ENCODE results near the gene PDCD1LG2. TPM values are rescaled to one million over a fixed set of nuclear protein-coding genes. Genes with fewer than 3 reads are reported as not detected.
A peak's percentile ranks its signal among the peaks of the same experiment; 100 is the strongest.

PDCD1LG2 gene
- total RNA-seq, 1 experiment from 2014 or later: not detected

DNA sequence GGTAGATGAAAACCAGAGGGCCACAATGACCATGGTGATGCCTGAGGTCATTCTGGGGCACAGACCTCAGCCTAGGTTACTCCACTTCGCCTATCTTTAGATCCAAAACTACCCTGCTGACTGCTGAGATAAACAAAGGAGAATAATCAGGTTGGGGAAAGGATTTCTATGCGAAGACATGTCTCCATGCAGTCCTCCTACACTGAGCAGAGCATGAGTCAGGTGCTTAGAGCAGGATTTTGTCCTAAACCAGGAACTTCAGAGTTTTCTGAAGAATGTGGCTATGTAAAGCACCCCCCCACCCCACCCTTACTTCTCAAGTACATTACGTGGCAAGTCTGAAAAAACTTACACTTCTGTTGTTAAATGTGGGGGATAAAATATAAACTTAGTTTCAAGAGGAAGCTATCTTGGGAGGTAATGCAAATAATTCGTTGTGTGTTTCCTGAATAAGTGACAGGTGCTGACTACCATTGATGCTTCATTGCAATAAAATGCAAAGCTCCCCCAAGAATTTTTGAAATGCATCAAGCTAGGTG lies 19.4 kb downstream of the PDCD1LG2 start:
- Histone ChIP-seq H3K9ac (ENCODE audit: low read length) (no peak overlapping the region; the same call in 1 of the 2 replicates), H4K20me1 (ENCODE audit: insufficient read depth, low read depth, low read length) (0 out of 2 replicates have a peak, but pooled peaks cover 4% of the 10 kb centered on the region), H3K9me2 (replicated peaks; ENCODE audit: insufficient read depth, low read length) (no peaks in the 10 kb centered on the region), H3K4me1 (ENCODE audit: low read length) (peaks cover 55% of the 10 kb centered on the region), H2AFZ (ENCODE audit: low read length) (no peak overlapping the region), H3K27me3 (ENCODE audit: low read length) (no peaks in the 10 kb centered on the region), H3K9me3 (ENCODE audit: low read length) (no peaks in the 10 kb centered on the region), H3K79me2 (ENCODE audit: low read length) (peaks cover 62% of the 10 kb centered on the region), H3K4me2 (ENCODE audit: low read depth, low read length, poor library complexity, severe bottlenecking) (peak overlapping the region; percentile 65), H3K27ac (ENCODE audit: low read length) (peak overlapping the region; percentile 74), H3K4me3 (ENCODE audit: low read length) (peak overlapping the region; percentile 38), H3K36me3 (ENCODE audit: insufficient read depth, low read length) (no peaks in the 10 kb centered on the region)
- peak; percentile 77 for DNase-seq

DNA sequence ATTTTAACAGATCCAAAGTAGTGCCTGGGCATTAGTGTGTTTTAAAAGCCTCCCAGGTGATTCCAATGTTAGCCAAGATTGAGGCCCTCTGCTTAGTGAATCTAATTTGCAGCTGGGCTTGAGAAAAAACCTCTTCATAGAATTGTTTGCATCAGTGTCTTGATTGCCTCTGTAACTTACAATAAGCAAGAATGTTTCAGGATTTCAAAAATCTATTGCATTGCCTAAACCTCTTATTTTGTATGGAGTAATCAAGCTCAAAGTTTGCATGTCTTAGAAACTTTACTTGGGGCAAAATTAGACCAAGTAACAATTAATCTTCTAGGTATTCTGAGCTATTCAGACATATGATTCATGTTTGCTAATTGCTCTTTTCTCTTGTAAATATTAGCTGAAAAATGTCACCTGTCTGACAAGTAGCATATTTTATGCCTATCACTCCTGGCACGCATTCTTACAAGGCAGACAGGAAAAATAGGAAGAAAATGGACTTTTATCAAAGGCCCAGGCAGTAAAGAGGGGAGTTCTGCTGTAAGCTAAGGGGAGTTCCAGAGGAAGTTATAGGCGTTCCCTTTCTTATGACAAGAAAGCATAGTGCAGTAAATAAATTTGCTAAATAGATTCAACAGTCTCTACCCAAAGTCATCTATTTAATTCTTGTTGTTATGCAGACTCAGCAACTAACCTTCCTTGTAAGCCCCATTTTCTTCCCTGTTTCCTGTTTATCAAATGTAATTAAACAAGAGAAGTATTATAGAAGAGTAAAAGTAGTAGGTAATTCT lies 21.0 kb downstream of the PDCD1LG2 start:
- no peaks in the 10 kb centered on the region for H3K9me3 ChIP-seq (ENCODE audit: low read length)
- peak overlapping the region; percentile 65 for H3K4me2 ChIP-seq (ENCODE audit: low read depth, low read length, poor library complexity, severe bottlenecking)
- H3K27ac ChIP-seq (ENCODE audit: low read length): peak overlapping the region; percentile 74

DNA sequence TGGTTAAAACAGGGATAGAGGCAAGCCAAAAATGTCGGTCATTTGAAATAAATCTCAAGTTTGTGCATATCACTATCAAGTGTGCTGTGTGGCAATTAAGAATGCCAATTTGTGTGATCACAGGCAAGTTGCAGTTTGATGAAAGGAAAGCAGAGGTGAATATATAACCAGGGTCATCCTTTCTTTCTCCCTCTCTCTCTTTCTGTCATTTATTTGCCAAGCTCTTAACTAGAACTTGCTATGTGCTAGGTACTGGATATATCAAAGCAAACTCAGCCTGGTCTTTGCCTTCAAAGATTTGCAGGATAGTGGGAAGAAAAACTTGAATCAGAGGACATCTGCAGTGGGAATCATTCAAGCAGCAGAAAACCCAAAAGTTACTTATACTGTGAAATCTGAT lies 22.0 kb downstream of the PDCD1LG2 start:
- peak overlapping the region; percentile 65 for H3K4me2 ChIP-seq (ENCODE audit: low read depth, low read length, poor library complexity, severe bottlenecking)
- no peak overlapping the region for H2AFZ ChIP-seq (ENCODE audit: low read length)
- DNase-seq: no peak
- no peaks in the 10 kb centered on the region for H3K9me3 ChIP-seq (ENCODE audit: low read length)
- H3K4me3 ChIP-seq (ENCODE audit: low read length): no peak overlapping the region
- no peaks in the 10 kb centered on the region for H3K27me3 ChIP-seq (ENCODE audit: low read length)
- peak overlapping the region; percentile 27; the same call in 1 of the 2 replicates for H3K27ac ChIP-seq (ENCODE audit: low read length)
- 0 out of 2 replicates have a peak, but pooled peaks cover 4% of the 10 kb centered on the region for H4K20me1 ChIP-seq (ENCODE audit: insufficient read depth, low read depth, low read length)
- peaks cover 81% of the 10 kb centered on the region for H3K79me2 ChIP-seq (ENCODE audit: low read length)
- no peaks in the 10 kb centered on the region for H3K36me3 ChIP-seq (ENCODE audit: insufficient read depth, low read length)
- no peak overlapping the region; the same call in 1 of the 2 replicates for H3K9ac ChIP-seq (ENCODE audit: low read length)
- no peaks in the 10 kb centered on the region for H3K9me2 ChIP-seq (replicated peaks; ENCODE audit: insufficient read depth, low read length)
- peaks cover 68% of the 10 kb centered on the region for H3K4me1 ChIP-seq (ENCODE audit: low read length)

More for the DNA sequence above, 21.0 kb downstream of the PDCD1LG2 start:
- Histone ChIP-seq H3K9ac (ENCODE audit: low read length) (no peak overlapping the region), H2AFZ (ENCODE audit: low read length) (no peak overlapping the region), H4K20me1 (ENCODE audit: insufficient read depth, low read depth, low read length) (0 out of 2 replicates have a peak, but pooled peaks cover 4% of the 10 kb centered on the region), H3K79me2 (ENCODE audit: low read length) (peaks cover 77% of the 10 kb centered on the region), H3K4me1 (ENCODE audit: low read length) (peaks cover 60% of the 10 kb centered on the region), H3K27me3 (ENCODE audit: low read length) (no peaks in the 10 kb centered on the region), H3K9me2 (replicated peaks; ENCODE audit: insufficient read depth, low read length) (no peaks in the 10 kb centered on the region), H3K36me3 (ENCODE audit: insufficient read depth, low read length) (no peaks in the 10 kb centered on the region), H3K4me3 (ENCODE audit: low read length) (no peak overlapping the region)
- no peak for DNase-seq

DNA sequence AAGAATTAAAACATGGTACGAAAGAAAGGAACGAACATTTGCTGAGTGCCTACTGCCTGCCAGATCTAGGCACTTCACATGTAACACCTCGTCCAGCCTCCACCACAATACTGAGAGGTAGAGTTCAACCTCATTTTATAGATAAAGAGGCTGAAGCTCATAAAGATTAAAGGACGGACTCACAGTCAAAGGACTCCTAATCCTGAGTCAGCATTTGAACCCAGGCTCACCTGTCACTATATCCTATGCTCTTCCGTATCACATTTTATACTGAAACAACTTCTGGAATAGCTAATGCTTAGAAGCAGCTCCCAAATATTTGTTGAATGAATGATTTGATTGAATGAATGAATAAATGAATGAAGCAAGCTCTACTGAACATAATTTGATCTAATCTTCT lies 22.5 kb downstream of the PDCD1LG2 start:
- Histone ChIP-seq H3K4me2 (ENCODE audit: low read depth, low read length, poor library complexity, severe bottlenecking) (peak overlapping the region; percentile 65), H3K9ac (ENCODE audit: low read length) (no peak overlapping the region), H3K79me2 (ENCODE audit: low read length) (peaks cover 83% of the 10 kb centered on the region), H3K4me1 (ENCODE audit: low read length) (peaks cover 68% of the 10 kb centered on the region), H3K27me3 (ENCODE audit: low read length) (no peaks in the 10 kb centered on the region), H4K20me1 (ENCODE audit: insufficient read depth, low read depth, low read length) (0 out of 2 replicates have a peak, but pooled peaks cover 4% of the 10 kb centered on the region), H3K36me3 (ENCODE audit: insufficient read depth, low read length) (no peaks in the 10 kb centered on the region), H3K9me3 (ENCODE audit: low read length) (no peaks in the 10 kb centered on the region), H2AFZ (ENCODE audit: low read length) (no peak overlapping the region), H3K27ac (ENCODE audit: low read length) (no peak overlapping the region), H3K9me2 (replicated peaks; ENCODE audit: insufficient read depth, low read length) (no peaks in the 10 kb centered on the region), H3K4me3 (ENCODE audit: low read length) (no peak overlapping the region)
- no peak for DNase-seq

DNA sequence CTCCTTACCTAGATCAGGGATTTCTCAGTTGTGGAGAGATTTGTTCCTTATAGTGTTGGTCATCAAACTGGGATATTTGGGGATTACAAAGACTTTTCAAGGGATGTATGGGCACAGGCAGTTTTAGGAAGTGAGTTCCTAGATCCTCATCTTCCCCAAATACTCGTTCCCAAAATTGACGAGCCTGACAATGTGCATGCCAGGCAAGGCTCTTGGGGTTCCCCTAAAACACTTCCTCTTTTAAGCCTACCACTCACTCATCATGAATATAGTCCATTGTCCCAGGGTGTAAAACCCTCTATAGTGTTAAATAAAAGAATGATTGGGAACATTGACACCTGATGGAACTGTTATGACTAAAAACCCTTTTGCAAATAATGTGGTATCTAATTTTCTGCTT lies 26.4 kb downstream of the PDCD1LG2 start:
- peaks cover 41% of the 10 kb centered on the region for H3K4me1 ChIP-seq (ENCODE audit: low read length)
- no peaks in the 10 kb centered on the region for H3K9me2 ChIP-seq (replicated peaks; ENCODE audit: insufficient read depth, low read length)
- H3K9me3 ChIP-seq (ENCODE audit: low read length): no peaks in the 10 kb centered on the region
- H4K20me1 ChIP-seq (ENCODE audit: insufficient read depth, low read depth, low read length): no peaks in the 10 kb centered on the region
- DNase-seq: no peak
- H3K4me2 ChIP-seq (ENCODE audit: low read depth, low read length, poor library complexity, severe bottlenecking): no peak overlapping the region
- no peak overlapping the region for H3K9ac ChIP-seq (ENCODE audit: low read length)
- no peak overlapping the region for H3K4me3 ChIP-seq (ENCODE audit: low read length)
- peak overlapping the region; percentile 23; the same call in 1 of the 2 replicates for H3K27ac ChIP-seq (ENCODE audit: low read length)
- no peaks in the 10 kb centered on the region for H3K36me3 ChIP-seq (ENCODE audit: insufficient read depth, low read length)
- H3K27me3 ChIP-seq (ENCODE audit: low read length): no peaks in the 10 kb centered on the region
- no peak overlapping the region; the same call in 1 of the 2 replicates for H2AFZ ChIP-seq (ENCODE audit: low read length)
- H3K79me2 ChIP-seq (ENCODE audit: low read length): peaks cover 91% of the 10 kb centered on the region

DNA sequence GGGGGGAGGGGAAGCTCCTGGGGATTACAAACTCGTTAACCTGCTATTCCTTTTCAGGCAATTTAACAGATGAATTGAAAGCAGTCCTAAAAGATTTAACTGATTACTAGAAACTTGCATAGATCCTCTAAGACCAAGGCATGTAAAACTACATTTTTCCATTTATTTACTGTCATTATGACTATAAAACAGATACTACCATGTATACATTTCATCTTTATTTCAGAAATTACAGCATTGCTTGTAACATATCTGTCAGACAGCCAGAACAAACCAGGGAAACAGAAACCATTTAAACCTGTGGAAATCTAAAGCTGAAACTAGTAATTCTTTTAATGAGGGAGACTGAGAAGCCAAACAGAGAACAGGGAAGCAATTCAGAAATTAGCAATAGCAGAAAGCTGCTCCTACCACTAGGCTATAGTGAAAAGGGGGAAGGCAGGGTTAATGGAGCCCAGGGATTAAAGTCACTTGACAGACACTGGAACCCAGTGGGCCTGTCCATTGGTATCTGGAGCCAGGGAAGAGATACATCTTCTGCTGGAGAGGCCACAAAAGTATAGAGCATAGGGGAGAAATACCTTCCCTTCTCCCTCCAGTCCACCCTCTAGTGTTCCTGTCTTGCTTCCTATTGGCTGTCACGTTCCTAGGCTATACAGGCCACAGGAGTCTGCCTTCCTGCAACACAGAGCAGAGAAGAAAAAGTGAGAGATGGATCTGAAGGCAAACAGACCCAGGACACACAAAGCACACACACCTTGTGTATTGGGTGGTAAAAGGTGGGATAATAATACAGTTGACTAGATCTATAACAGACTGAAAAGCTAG lies 33.8 kb downstream of the PDCD1LG2 start:
- H4K20me1 ChIP-seq (ENCODE audit: insufficient read depth, low read depth, low read length): no peaks in the 10 kb centered on the region
- H2AFZ ChIP-seq (ENCODE audit: low read length): no peak overlapping the region
- H3K4me3 ChIP-seq (ENCODE audit: low read length): no peak overlapping the region
- no peaks in the 10 kb centered on the region for H3K9me3 ChIP-seq (ENCODE audit: low read length)
- no peak overlapping the region for H3K27ac ChIP-seq (ENCODE audit: low read length)
- H3K4me1 ChIP-seq (ENCODE audit: low read length): no peaks in the 10 kb centered on the region
- H3K27me3 ChIP-seq (ENCODE audit: low read length): no peaks in the 10 kb centered on the region
- no peak overlapping the region for H3K4me2 ChIP-seq (ENCODE audit: low read depth, low read length, poor library complexity, severe bottlenecking)
- H3K9me2 ChIP-seq (replicated peaks; ENCODE audit: insufficient read depth, low read length): no peaks in the 10 kb centered on the region
- peaks cover 89% of the 10 kb centered on the region for H3K79me2 ChIP-seq (ENCODE audit: low read length)
- no peak for DNase-seq
- H3K36me3 ChIP-seq (ENCODE audit: insufficient read depth, low read length): no peaks in the 10 kb centered on the region; the same call in 1 of the 2 replicates
- H3K9ac ChIP-seq (ENCODE audit: low read length): no peak overlapping the region

DNA sequence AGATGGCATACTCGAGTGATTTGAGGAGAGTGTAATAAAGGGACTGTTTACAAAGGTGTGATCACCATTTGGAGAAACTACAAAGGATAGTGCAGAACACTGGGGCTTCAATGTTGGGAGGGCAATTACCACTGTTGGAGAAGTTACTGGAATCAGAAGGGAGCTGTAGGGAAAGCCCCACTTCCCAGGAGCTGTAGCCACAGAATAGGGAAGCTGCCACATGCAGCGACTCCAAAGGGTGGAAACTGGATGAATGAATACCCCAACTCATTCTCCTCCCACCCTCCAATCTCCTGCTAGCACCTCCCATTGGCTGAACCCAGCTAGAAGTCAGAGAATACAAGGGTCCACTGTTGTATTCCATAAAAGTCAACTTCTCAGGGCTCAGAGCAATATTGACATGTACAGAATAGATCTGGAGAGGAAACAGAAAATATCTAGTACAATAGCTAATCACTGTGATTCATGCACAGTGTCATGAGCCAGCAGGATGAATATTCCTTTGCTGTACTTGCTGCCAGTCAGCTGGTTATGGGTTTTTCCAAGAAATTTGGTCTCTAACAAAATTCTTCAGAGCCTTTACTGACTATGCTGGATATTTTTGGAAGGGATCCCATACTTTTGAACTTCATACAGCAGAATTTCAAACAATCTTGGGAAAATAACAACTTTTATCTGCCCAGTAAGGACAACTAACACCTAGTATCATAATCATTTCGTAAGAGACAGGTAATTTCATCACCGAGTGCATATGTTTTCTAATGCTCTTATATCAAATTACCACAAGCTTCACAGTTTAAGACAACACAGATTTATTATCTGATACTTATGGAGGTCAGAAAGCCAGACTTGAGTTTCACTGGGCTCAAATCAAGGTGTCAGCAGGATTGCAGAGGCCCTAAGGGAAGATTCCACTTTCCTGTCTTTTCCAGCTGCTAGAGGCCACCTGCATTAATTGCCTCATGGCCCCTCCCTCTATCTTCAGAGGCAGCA lies 39.6 kb downstream of the PDCD1LG2 start:
- no peak overlapping the region for H3K27ac ChIP-seq (ENCODE audit: low read length)
- no peak overlapping the region for H3K4me3 ChIP-seq (ENCODE audit: low read length)
- no peaks in the 10 kb centered on the region for H3K9me3 ChIP-seq (ENCODE audit: low read length)
- H3K9ac ChIP-seq (ENCODE audit: low read length): no peak overlapping the region
- no peaks in the 10 kb centered on the region for H3K9me2 ChIP-seq (replicated peaks; ENCODE audit: insufficient read depth, low read length)
- H4K20me1 ChIP-seq (ENCODE audit: insufficient read depth, low read depth, low read length): no peaks in the 10 kb centered on the region
- no peaks in the 10 kb centered on the region; the same call in 1 of the 2 replicates for H3K36me3 ChIP-seq (ENCODE audit: insufficient read depth, low read length)
- no peaks in the 10 kb centered on the region for H3K4me1 ChIP-seq (ENCODE audit: low read length)
- H3K4me2 ChIP-seq (ENCODE audit: low read depth, low read length, poor library complexity, severe bottlenecking): no peak overlapping the region
- DNase-seq: no peak
- no peaks in the 10 kb centered on the region for H3K27me3 ChIP-seq (ENCODE audit: low read length)
- H3K79me2 ChIP-seq (ENCODE audit: low read length): peaks cover 91% of the 10 kb centered on the region
- no peak overlapping the region for H2AFZ ChIP-seq (ENCODE audit: low read length)
